Esophagus muscularis mucosa (tissue), 3 donors: Measurements from ENCODE around the gene NKAIN2.
"Not testable (repeated sequence)": the region's sequence is repeated elsewhere in the genome, so short reads cannot be mapped to it uniquely, and the experiment has no call there.

Experiments used
- POLR2AphosphoS5 ChIP-seq, 2 donors: sonication (generic); formaldehyde crosslinking; IDR thresholded peaks; one replicate each; pipeline ENCODE4 v1.6.1; 2017; ENCODE audit warnings: antibody characterized with exemption in 2 of 2
- TF ChIP-seq, protein P1 (sequence below), 3 experiments: fragments of 200-600 bp in 2 of 3; fragments of 450-650 bp in 1 of 3; sonication (generic) in 2 of 3; IDR thresholded peaks; one replicate each; pipeline ENCODE4 v1.5.1; 2017 to 2019; ENCODE audit warnings: antibody characterized with exemption in 3 of 3, mild to moderate bottlenecking in 2 of 3, moderate library complexity in 1 of 3

DNA sequence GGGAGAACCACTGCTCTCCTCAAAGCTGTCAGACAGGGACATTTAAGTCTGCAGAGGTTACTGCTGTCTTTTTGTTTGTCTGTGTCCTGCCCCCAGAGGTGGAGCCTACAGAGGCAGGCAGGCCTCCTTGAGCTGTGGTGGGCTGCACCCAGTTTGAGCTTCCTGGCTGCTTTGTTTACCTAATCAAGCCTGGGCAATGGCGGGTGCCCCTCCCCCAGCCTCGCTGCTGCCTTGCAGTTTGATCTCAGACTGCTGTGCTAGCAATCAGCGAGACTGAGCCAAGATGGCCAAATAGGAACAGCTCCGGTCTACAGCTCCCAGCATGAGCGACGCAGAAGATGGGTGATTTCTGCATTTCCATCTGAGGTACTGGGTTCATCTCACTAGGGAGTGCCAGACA lies 544.7 kb downstream of the NKAIN2 start:
- TF ChIP-seq, protein P1, sequence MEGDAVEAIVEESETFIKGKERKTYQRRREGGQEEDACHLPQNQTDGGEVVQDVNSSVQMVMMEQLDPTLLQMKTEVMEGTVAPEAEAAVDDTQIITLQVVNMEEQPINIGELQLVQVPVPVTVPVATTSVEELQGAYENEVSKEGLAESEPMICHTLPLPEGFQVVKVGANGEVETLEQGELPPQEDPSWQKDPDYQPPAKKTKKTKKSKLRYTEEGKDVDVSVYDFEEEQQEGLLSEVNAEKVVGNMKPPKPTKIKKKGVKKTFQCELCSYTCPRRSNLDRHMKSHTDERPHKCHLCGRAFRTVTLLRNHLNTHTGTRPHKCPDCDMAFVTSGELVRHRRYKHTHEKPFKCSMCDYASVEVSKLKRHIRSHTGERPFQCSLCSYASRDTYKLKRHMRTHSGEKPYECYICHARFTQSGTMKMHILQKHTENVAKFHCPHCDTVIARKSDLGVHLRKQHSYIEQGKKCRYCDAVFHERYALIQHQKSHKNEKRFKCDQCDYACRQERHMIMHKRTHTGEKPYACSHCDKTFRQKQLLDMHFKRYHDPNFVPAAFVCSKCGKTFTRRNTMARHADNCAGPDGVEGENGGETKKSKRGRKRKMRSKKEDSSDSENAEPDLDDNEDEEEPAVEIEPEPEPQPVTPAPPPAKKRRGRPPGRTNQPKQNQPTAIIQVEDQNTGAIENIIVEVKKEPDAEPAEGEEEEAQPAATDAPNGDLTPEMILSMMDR (IDR thresholded peaks at IDR 0.05): not testable (repeated sequence)
- not testable (repeated sequence) for TF ChIP-seq POLR2AphosphoS5 (IDR thresholded peaks at IDR 0.05)
